ENCODE data around the gene ARL6.
"Not testable (repeated sequence)": the region's sequence is repeated elsewhere in the genome, so short reads cannot be mapped to it uniquely, and the experiment has no call there.

Gene ARL6

GRCh38 chr3:97825101-97825500 is 60.5 kb downstream of the ARL6 start:
- TF ChIP-seq CTCF (IDR thresholded peaks at IDR 0.05; ENCODE audit: borderline replicate concordance, control extremely low read depth, extremely low read depth, insufficient read depth, missing control alignments): no peak
- in situ Hi-C loops (cut with MboI; ENCODE audit: low sequenced_read_pairs, unreplicated experiment): no loop called here
- DNase-seq (ENCODE audit: low spot score): no peak

- in situ Hi-C loops (cut with MboI; ENCODE audit: low sequenced_read_pairs, unreplicated experiment): no loop called here
- TF ChIP-seq CTCF (IDR thresholded peaks at IDR 0.05; ENCODE audit: borderline replicate concordance, control extremely low read depth, extremely low read depth, insufficient read depth, missing control alignments): no peak
- no peak for DNase-seq (ENCODE audit: low spot score)
Measured at GRCh38 chr3:97827741-97828471, 63.3 kb downstream of the ARL6 start.

- in situ Hi-C loops (cut with MboI; ENCODE audit: low sequenced_read_pairs, unreplicated experiment): no loop called here
- TF ChIP-seq CTCF (IDR thresholded peaks at IDR 0.05; ENCODE audit: borderline replicate concordance, control extremely low read depth, extremely low read depth, insufficient read depth, missing control alignments): no peak
- no peak for DNase-seq (ENCODE audit: low spot score)
Measured at GRCh38 chr3:97829198-97829597, 64.6 kb downstream of the ARL6 start.

- no peak for TF ChIP-seq CTCF (IDR thresholded peaks at IDR 0.05; ENCODE audit: borderline replicate concordance, control extremely low read depth, extremely low read depth, insufficient read depth, missing control alignments)
- in situ Hi-C loops (cut with MboI; ENCODE audit: low sequenced_read_pairs, unreplicated experiment): no loop called here
- DNase-seq (ENCODE audit: low spot score): no peak
Measured at GRCh38 chr3:97830638-97831037, 66.1 kb downstream of the ARL6 start.

GRCh38 chr3:97831140-97831539 is 66.6 kb downstream of the ARL6 start:
- in situ Hi-C loops (cut with MboI; ENCODE audit: low sequenced_read_pairs, unreplicated experiment): no loop called here
- TF ChIP-seq CTCF (IDR thresholded peaks at IDR 0.05; ENCODE audit: borderline replicate concordance, control extremely low read depth, extremely low read depth, insufficient read depth, missing control alignments): no peak
- no peak for DNase-seq (ENCODE audit: low spot score)

GRCh38 chr3:97833184-97833583 is 68.6 kb downstream of the ARL6 start:
- in situ Hi-C loops (cut with MboI; ENCODE audit: low sequenced_read_pairs, unreplicated experiment); DNase-seq (ENCODE audit: low spot score): not testable (repeated sequence)

GRCh38 chr3:97835761-97836160 is 71.2 kb downstream of the ARL6 start:
- DNase-seq (ENCODE audit: low spot score): no peak
- in situ Hi-C loops (cut with MboI; ENCODE audit: low sequenced_read_pairs, unreplicated experiment): no loop called here
- no peak for TF ChIP-seq CTCF (IDR thresholded peaks at IDR 0.05; ENCODE audit: borderline replicate concordance, control extremely low read depth, extremely low read depth, insufficient read depth, missing control alignments)
